T-cell (primary cell): Measurements from ENCODE around the gene RBM33. TPM values are rescaled to one million over a fixed set of nuclear protein-coding genes. Genes with fewer than 3 reads are reported as not detected.

Source experiments
- ATAC-seq, 4 experiments: fragments of 200-7000 bp in 3 of 4; fragments of 150-1000 bp in 1 of 4; cut with Tn5 transposase; replicated peaks in 1 of 4; 1 replicate in 3 of 4; 2 replicates in 1 of 4; pipeline ENCODE4 v1.10.0; 2021; ENCODE audit warnings: moderate library complexity in 3 of 4, mild to moderate bottlenecking in 2 of 4, moderate number of reproducible peaks in 1 of 4
- CTCF ChIA-PET, 2 donors: fragments of 300-600 bp; sonication (Branson Sonifier 250); formaldehyde crosslinking; loops; one replicate each; lab custom pipeline; 2022; ENCODE audit warnings: antibody characterized with exemption in 2 of 2; lab: Charles Lee
- POLR2A ChIA-PET, 2 donors: fragments of 300-600 bp; sonication (Branson Sonifier 250); formaldehyde crosslinking; loops; one replicate each; lab custom pipeline; 2022; ENCODE audit warnings: antibody characterized with exemption in 2 of 2; lab: Charles Lee
- DNase-seq, 35 experiments: peaks; one replicate each; pipeline versions ENCODE4 v3.0.0 to v3.0.0-alpha.2; 2013 to 2023
- H3K27ac ChIP-seq: one replicate; pipeline ENCODE4 v1.5.1; 2013; ENCODE audit warnings: low read length
- H3K27me3 ChIP-seq, 2 experiments: replicated peaks in 1 of 2; 1 replicate in 1 of 2; 2 replicates in 1 of 2; pipeline versions ENCODE4 v1.6.1 to v1.7.0; 2013; ENCODE audit warnings: low read length in 1 of 2, mixed read lengths in 1 of 2; ENCODE audit not compliant: control insufficient read depth in 2 of 2, insufficient read depth in 2 of 2; ENCODE audit errors: extremely low read depth in 1 of 2
- H3K36me3 ChIP-seq, 2 donors: 1 replicate in 1 of 2; 2 replicates in 1 of 2; pipeline versions ENCODE4 v1.6.1 to v1.7.0; 2013; ENCODE audit warnings: low read length in 1 of 2; ENCODE audit not compliant: control insufficient read depth in 2 of 2, insufficient read depth in 1 of 2; ENCODE audit errors: extremely low read depth in 1 of 2
- H3K4me1 ChIP-seq, 2 experiments: 1 replicate in 1 of 2; 2 replicates in 1 of 2; pipeline versions ENCODE4 v1.6.1 to v1.7.0; 2013; ENCODE audit warnings: low read length in 2 of 2, mixed read lengths in 1 of 2; ENCODE audit not compliant: insufficient read depth in 2 of 2, control insufficient read depth in 1 of 2; ENCODE audit errors: extremely low read depth in 1 of 2
- H3K4me3 ChIP-seq, 2 donors: 1 replicate in 1 of 2; 2 replicates in 1 of 2; pipeline versions ENCODE4 v1.5.1 to v1.7.0; 2013; ENCODE audit warnings: mild to moderate bottlenecking in 2 of 2, low read length in 1 of 2, moderate library complexity in 1 of 2; ENCODE audit not compliant: control insufficient read depth in 1 of 2; ENCODE audit errors: extremely low read depth in 1 of 2
- H3K9me3 ChIP-seq: 2 replicates; pipeline ENCODE4 v1.7.0; 2013
- H3K27ac Mint-ChIP-seq, 2 donors: one replicate each; pipeline ENCODE4 v1.8.0; 2020 to 2021; ENCODE audit warnings: mild to moderate bottlenecking in 2 of 2, mixed read lengths in 2 of 2
- H3K27me3 Mint-ChIP-seq, 2 donors: one replicate each; pipeline ENCODE4 v1.8.0; 2021 to 2022; ENCODE audit warnings: mixed read lengths in 2 of 2
- H3K36me3 Mint-ChIP-seq: one replicate; pipeline ENCODE4 v1.8.0; 2021; ENCODE audit warnings: mixed read lengths
- H3K4me1 Mint-ChIP-seq, 3 donors: one replicate each; pipeline ENCODE4 v1.8.0; 2020 to 2022; ENCODE audit warnings: mixed read lengths in 3 of 3, mild to moderate bottlenecking in 1 of 3
- H3K4me3 Mint-ChIP-seq, 3 donors: one replicate each; pipeline ENCODE4 v1.8.0; 2020 to 2022; ENCODE audit warnings: mild to moderate bottlenecking in 3 of 3, mixed read lengths in 3 of 3, moderate library complexity in 3 of 3
- H3K9me3 Mint-ChIP-seq, 3 donors: one replicate each; pipeline ENCODE4 v1.8.0; 2020 to 2022; ENCODE audit warnings: mixed read lengths in 3 of 3
- WGBS: methylation state at CpG from one replicate; pipeline ENCODE4 v1.1.5; 2013; ENCODE audit warnings: missing lambda C conversion rate; ENCODE audit not compliant: insufficient coverage; 5-methylcytosine and 5-hydroxymethylcytosine counted together
- total RNA-seq, 35 experiments: library from RNA in 6 of 35; stranded (reverse) in 6 of 35; fragments of 120-200 nt in 1 of 35; gene quantifications; one replicate each; pipeline versions ENCODE4 v1.2.1 to v1.2.4 and lab custom pipeline; 2013 to 2026

The RBM33 gene
- total RNA-seq, 5 donors from 2014 or later (not counting 1 experiment from before 2014, with no cell fraction given): 157 to 180 (median 170) TPM

- 77% methylated on average over 6 of the region's 8 CpGs for WGBS
- CTCF ChIA-PET: no interaction called here
- Mint-ChIP-seq H3K36me3 (peaks cover 22% of the 10 kb centered on the region), H3K4me3 (no peak overlapping the region), H3K9me3 (no peaks in the 10 kb centered on the region), H3K27ac (peak overlapping the region in 1 of 2 donors; percentile 45), H3K27me3 (no peaks in the 10 kb centered on the region), H3K4me1 (peaks cover 30 to 50% (median 43%) of the 10 kb centered on the region in 3 donors)
- H3K27me3 ChIP-seq: no peaks in the 10 kb centered on the region
- DNase-seq (peak in 1 of 35 experiments; percentile 6), ATAC-seq (no peak)
- no peak overlapping the region for H3K27ac ChIP-seq
- no peaks in the 10 kb centered on the region for H3K9me3 ChIP-seq
- POLR2A ChIA-PET: no interaction called here
- H3K4me3 ChIP-seq: no peak overlapping the region
- peaks cover 2% of the 10 kb centered on the region in 2 experiments for H3K4me1 ChIP-seq
- peaks cover 0 to 24% of the 10 kb centered on the region in 2 donors for H3K36me3 ChIP-seq
Observed at GRCh38 chr7:155676052-155676451, 31.6 kb downstream of the RBM33 start.

DNA sequence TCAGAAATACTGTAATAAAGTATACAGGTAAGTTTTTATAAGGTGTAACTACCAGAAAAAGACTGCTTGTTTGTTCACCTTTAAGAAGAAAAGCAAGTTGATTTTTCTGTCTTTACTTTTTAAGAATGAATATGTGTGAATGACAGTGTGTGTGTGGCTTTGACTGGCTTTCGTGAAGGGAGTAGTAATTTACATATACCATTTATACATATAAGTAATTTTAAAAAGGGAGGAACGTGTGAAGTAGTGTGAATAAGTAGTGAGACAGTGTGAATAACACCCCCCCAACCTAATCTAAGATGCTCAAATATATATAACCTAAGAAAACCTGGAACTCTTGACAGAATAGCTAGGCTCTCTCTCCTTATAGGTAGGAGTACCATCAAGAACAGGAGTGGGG, 33.2 kb downstream of the RBM33 start:
- ATAC-seq (no peak), DNase-seq (no peak)
- Histone ChIP-seq H3K36me3 (peaks cover 0 to 32% of the 10 kb centered on the region in 2 donors), H3K4me1 (peaks cover 2% of the 10 kb centered on the region in 2 experiments), H3K27ac (no peak overlapping the region), H3K9me3 (no peaks in the 10 kb centered on the region), H3K27me3 (no peaks in the 10 kb centered on the region), H3K4me3 (no peak overlapping the region)
- no peak overlapping the region for H3K4me3 Mint-ChIP-seq
- no peaks in the 10 kb centered on the region for H3K9me3 Mint-ChIP-seq
- H3K36me3 Mint-ChIP-seq: peaks cover 35% of the 10 kb centered on the region
- POLR2A ChIA-PET: no interaction called here
- no peaks in the 10 kb centered on the region for H3K27me3 Mint-ChIP-seq
- no peak overlapping the region for H3K27ac Mint-ChIP-seq
- WGBS: no CpG with 5 or more reads among the region's 2 CpGs
- CTCF ChIA-PET: interaction anchor here (0.7 to 0.8 kb wide), 3 partner anchors 19 to 79 kb away, joined by 3 to 5 read pairs (median 4); no protein-coding TSS in a partner anchor
- peaks cover 30 to 53% (median 50%) of the 10 kb centered on the region in 3 donors for H3K4me1 Mint-ChIP-seq

GRCh38 chr7:155680124-155680523, 35.7 kb downstream of the RBM33 start:
- no peaks in the 10 kb centered on the region for H3K27me3 ChIP-seq
- WGBS: no CpG with 5 or more reads among the region's 3 CpGs
- peaks cover 8 to 35% of the 10 kb centered on the region in 2 donors for H3K36me3 ChIP-seq
- DNase-seq (no peak), ATAC-seq (no peak)
- H3K9me3 ChIP-seq: no peaks in the 10 kb centered on the region
- H3K27me3 Mint-ChIP-seq: no peaks in the 10 kb centered on the region
- no peaks in the 10 kb centered on the region for H3K9me3 Mint-ChIP-seq
- no peak overlapping the region for H3K4me3 Mint-ChIP-seq
- peaks cover 48 to 65% (median 65%) of the 10 kb centered on the region in 3 donors for H3K4me1 Mint-ChIP-seq
- peaks cover 43% of the 10 kb centered on the region for H3K36me3 Mint-ChIP-seq
- H3K27ac ChIP-seq: no peak overlapping the region
- POLR2A ChIA-PET: no interaction called here
- H3K4me1 ChIP-seq: peaks cover 7 to 8% of the 10 kb centered on the region in 2 experiments
- no peak overlapping the region for H3K4me3 ChIP-seq
- CTCF ChIA-PET: no interaction called here
- no peak overlapping the region for H3K27ac Mint-ChIP-seq

GRCh38 chr7:155680864-155681263, 36.4 kb downstream of the RBM33 start:
- Mint-ChIP-seq H3K27me3 (no peaks in the 10 kb centered on the region), H3K9me3 (no peaks in the 10 kb centered on the region), H3K27ac (no peak overlapping the region), H3K4me1 (peaks cover 50 to 67% (median 67%) of the 10 kb centered on the region in 3 donors), H3K4me3 (no peak overlapping the region), H3K36me3 (peaks cover 51% of the 10 kb centered on the region)
- WGBS: 92% methylated on average over 2 of the region's 2 CpGs
- ATAC-seq (no peak), DNase-seq (no peak)
- H3K9me3 ChIP-seq: no peaks in the 10 kb centered on the region
- ChIA-PET CTCF (no interaction called here), POLR2A (no interaction called here)
- H3K27me3 ChIP-seq: no peaks in the 10 kb centered on the region
- no peak overlapping the region for H3K4me3 ChIP-seq
- no peak overlapping the region for H3K27ac ChIP-seq
- peaks cover 8 to 39% of the 10 kb centered on the region in 2 donors for H3K36me3 ChIP-seq
- H3K4me1 ChIP-seq: peaks cover 7 to 8% of the 10 kb centered on the region in 2 experiments

DNA sequence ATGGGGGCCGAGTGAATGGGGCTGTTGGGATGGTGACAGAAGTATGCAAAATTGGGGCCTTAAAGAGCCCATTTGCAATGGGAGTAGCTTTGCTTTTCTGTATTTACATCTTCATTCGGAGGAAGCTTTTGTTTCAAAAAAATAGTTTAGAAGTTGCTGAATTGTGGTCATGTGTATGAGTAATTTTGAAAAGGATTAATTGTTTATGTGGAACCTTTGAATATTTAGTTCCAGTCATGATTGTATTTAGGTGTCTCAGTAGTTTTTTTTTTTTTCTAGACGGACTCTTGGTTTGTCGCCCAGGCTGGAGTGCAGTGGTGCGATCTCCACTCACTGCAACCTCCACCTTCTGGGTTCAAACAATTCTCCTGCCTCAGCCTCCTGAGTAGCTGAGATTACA, 37.2 kb downstream of the RBM33 start:
- CTCF ChIA-PET: no interaction called here
- Mint-ChIP-seq H3K4me3 (no peak overlapping the region), H3K9me3 (peaks cover 0 to 3% (median 3%) of the 10 kb centered on the region in 3 donors), H3K27ac (peak overlapping the region in 1 of 2 donors; percentile 2), H3K36me3 (peaks cover 59% of the 10 kb centered on the region), H3K27me3 (no peaks in the 10 kb centered on the region), H3K4me1 (peaks cover 50 to 62% (median 62%) of the 10 kb centered on the region in 3 donors)
- no peaks in the 10 kb centered on the region for H3K27me3 ChIP-seq
- H3K4me1 ChIP-seq: peaks cover 4 to 8% of the 10 kb centered on the region in 2 experiments
- ATAC-seq (no peak), DNase-seq (no peak)
- no peak overlapping the region for H3K4me3 ChIP-seq
- no peak overlapping the region for H3K27ac ChIP-seq
- POLR2A ChIA-PET: interaction anchor here in 1 of 2 donors (0.7 kb wide), 1 partner anchor 33 kb away, joined by 5 read pairs; no protein-coding TSS in a partner anchor
- 74% methylated on average over 2 of the region's 5 CpGs for WGBS
- peaks cover 8 to 39% of the 10 kb centered on the region in 2 donors for H3K36me3 ChIP-seq
- no peaks in the 10 kb centered on the region for H3K9me3 ChIP-seq

DNA sequence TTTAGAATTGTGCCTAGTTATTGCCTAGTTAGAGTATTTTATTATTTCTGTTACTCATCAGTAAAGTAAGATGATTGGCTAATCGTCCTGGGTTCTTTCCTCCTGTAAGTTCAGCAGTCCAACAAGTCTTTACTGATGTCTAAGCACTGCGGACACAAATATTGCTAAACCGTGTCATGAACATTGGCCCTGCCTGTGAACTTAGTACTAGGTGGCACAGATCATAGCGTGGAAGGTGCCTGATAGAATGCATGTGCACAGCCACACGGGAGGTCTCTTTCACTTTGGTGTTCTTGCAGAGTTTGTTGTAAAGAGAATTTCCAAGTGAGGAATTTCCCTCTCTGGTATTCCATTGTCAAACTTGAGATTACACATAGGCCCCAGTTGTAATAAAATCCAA, 38.0 kb downstream of the RBM33 start:
- ChIA-PET CTCF (no interaction called here), POLR2A (no interaction called here)
- no peak overlapping the region for H3K4me3 Mint-ChIP-seq
- WGBS: 96% methylated on average over 3 of the region's 5 CpGs
- Histone ChIP-seq H3K9me3 (no peaks in the 10 kb centered on the region), H3K27ac (no peak overlapping the region), H3K4me1 (peaks cover 4 to 8% of the 10 kb centered on the region in 2 experiments), H3K4me3 (no peak overlapping the region), H3K27me3 (no peaks in the 10 kb centered on the region), H3K36me3 (peaks cover 8 to 39% of the 10 kb centered on the region in 2 donors)
- no peak for ATAC-seq
- peaks cover 51 to 64% (median 61%) of the 10 kb centered on the region in 3 donors for H3K4me1 Mint-ChIP-seq
- DNase-seq: no peak
- H3K27ac Mint-ChIP-seq: no peak overlapping the region
- no peaks in the 10 kb centered on the region for H3K27me3 Mint-ChIP-seq
- peaks cover 0 to 3% (median 3%) of the 10 kb centered on the region in 3 donors for H3K9me3 Mint-ChIP-seq
- H3K36me3 Mint-ChIP-seq: peaks cover 65% of the 10 kb centered on the region
